VCaP (cell line): Measurements from ENCODE around the gene COX7A1.
"Not testable (repeated sequence)": the region's sequence is repeated elsewhere in the genome, so short reads cannot be mapped to it uniquely, and the experiment has no call there.

Experiments
- H3K27ac ChIP-seq: fragments of 450-650 bp; 2 replicates; pipeline ENCODE4 v1.5.1; 2017
- TF ChIP-seq, protein P1 (sequence below): fragments of 450-650 bp; conservative IDR thresholded peaks from 2 replicates; pipeline ENCODE4 v1.5.1; 2017; ENCODE audit warnings: mild to moderate bottlenecking, moderate library complexity

Gene COX7A1

DNA sequence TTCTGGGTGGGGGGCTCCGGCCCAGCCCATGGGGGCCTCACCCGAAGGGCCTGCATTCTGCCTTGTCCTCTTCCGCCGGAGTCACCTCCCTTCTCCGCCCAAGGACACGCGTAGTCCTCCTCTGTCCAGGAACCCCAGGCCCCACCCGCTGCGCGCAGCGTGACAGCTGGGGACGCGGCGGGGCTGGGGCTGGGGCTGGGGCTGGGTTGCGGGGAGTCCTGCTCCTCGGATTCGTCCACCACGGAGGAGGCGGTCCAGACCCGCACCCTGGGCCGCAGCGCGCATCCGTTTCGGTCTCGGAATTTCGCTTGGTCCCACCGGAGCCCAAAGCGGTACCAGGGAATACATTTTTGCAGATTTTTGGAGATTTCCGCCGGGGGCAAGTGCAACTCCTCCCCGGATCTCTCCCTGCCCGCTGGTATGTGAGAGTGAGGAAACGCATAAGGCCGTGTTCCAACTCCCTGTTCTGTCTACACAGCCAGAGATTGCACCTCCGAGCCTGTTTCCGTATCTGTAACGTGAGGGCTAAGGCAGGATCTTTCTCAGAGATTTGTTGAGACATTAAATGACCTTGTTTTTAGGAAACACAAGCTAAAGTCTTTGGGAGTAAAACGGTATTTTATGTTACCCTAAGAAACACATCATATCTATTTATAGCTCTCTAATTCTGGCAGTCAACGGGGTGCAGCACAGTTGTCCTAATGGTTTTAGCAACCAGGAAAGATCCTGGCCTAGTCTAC lies at the start of gene COX7A1:
COX7A1 (minus strand) TSS at position 96 of the 740 bp plus-strand sequence; CDS start at position 56, 40 bp downstream.
- TF ChIP-seq, protein P1, sequence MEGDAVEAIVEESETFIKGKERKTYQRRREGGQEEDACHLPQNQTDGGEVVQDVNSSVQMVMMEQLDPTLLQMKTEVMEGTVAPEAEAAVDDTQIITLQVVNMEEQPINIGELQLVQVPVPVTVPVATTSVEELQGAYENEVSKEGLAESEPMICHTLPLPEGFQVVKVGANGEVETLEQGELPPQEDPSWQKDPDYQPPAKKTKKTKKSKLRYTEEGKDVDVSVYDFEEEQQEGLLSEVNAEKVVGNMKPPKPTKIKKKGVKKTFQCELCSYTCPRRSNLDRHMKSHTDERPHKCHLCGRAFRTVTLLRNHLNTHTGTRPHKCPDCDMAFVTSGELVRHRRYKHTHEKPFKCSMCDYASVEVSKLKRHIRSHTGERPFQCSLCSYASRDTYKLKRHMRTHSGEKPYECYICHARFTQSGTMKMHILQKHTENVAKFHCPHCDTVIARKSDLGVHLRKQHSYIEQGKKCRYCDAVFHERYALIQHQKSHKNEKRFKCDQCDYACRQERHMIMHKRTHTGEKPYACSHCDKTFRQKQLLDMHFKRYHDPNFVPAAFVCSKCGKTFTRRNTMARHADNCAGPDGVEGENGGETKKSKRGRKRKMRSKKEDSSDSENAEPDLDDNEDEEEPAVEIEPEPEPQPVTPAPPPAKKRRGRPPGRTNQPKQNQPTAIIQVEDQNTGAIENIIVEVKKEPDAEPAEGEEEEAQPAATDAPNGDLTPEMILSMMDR, result no peak
- no peak within 1 kb of the TSS for H3K27ac ChIP-seq

DNA sequence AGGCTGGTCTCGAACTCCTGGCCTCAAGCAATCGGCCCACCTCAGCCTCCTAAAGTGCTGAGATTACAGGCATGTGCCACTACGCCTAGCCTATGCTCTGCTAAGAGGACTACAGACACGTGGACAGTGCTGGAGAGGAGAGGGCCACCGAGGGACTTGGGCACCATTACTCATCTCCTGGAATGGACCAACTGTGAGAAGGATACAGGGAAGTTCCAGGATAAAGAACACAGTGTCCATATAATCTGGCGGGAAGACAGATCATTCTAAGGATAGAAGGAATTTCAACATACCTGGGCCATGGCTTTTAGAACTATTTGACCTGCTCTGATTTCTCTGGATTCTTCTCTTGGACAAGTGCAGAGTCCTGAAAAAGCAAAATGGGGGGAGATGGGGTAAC lies 49.4 kb upstream of the COX7A1 start:
- TF ChIP-seq, protein P1, result no peak
- no peak overlapping the region for H3K27ac ChIP-seq

DNA sequence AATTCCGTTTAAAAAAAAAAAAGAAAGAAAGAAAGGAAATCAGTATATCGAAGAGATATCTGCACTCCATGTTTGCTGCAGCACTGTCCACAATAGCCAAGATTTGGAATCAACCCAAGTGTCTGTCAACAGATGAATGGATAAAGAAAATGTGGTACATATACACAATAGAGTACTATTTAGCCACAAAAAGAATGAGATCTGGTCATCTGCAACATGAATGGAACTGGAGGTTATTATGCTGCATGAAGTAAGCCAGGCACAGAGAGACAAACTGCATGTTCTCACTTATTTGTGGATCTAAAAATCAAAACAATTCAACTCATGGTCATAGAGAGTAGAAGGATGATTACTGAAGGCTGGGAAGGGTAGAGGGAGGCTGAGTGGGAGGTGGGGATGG lies 45.9 kb upstream of the COX7A1 start:
- TF ChIP-seq, protein P1, result no peak

DNA sequence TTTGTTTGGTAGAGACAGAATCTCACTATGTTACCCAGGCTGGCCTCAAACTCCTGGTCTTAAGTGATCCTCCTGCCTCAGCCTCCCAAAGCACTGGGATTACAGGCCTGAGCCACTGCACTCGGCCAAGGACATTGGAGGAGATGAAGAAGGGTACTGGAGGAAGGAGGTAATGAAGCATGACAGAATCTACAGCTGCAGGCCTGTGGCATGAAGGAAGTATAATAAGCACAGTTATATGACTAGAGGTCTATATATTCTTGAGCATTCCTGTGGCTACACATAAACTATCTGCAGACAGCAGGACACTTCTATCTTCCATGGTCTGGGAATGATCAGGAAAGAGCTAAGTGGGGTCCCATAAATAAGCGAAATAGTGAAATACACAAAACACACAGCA lies 44.0 kb upstream of the COX7A1 start:
- no peak overlapping the region for H3K27ac ChIP-seq
- TF ChIP-seq, protein P1, result no peak

More for the DNA sequence above, 45.9 kb upstream of the COX7A1 start:
- H3K27ac ChIP-seq, result no peak overlapping the region

DNA sequence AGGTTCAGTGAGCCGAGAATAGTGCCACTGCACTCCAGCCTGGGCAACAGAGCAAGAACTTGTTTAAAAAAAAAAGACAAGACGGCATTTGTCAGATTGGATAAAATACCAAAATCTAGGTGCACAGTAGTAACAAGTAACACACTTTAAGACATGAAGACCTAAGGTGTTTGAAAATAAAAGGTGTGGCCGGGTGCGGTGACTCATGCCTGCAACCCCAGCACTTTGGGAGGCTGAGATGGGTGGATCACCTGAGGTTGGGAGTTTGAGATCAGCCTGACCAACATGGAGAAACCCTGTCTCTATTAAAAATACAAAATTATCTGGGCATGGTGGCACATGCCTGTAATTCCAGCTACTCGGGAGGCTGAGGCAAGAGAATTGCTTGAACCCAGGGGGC lies 34.5 kb upstream of the COX7A1 start:
- not testable (repeated sequence) for H3K27ac ChIP-seq

DNA sequence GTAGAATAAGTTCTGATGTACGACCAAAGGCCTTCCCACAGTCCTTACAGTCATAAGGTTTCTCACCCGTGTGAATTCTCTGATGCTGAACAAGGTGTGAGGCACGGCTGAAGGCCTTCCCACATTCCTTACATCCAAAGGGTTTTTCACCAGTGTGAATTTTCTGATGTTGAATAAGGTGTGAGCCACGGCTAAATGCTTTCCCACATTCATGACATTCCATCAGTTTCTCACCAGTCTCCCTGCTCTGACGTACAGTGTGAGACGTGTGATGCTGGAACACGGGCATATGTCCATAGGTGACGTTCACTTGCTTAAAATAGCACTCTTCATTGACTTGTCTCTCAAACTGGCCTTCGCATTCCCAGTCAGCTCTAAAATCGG lies 31.0 kb upstream of the COX7A1 start:
- TF ChIP-seq, protein P1, result no peak
- no peak overlapping the region for H3K27ac ChIP-seq

DNA sequence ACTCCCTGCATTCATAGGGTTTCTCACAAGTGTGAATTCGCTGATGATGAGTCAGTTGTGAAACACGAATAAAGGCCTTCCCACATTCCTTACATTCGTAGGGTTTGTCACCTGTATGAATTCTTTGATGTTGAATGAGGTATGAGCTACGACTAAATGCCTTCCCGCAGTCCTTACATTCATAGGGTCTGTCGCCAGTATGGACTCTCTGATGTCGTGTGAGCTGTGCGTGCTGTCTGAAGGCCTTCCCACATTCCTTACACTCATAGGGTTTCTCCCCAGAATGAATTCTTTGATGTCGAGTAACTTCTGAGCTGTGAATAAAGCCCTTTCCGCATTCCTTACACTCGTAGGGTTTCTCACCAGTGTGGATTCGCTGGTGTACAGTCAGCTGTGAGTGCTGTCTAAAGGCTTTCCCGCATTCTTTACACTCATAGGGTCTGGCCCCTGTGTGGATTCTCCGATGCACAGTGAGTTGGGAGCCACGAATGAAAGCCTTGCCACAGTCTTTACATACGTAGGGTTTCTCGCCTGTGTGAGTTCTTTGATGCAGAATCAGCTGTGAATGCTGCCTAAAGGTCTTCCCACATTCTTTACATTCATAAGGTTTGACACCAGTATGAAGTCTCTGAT lies 30.5 kb upstream of the COX7A1 start:
- no peak overlapping the region for H3K27ac ChIP-seq
- TF ChIP-seq, protein P1, result no peak

DNA sequence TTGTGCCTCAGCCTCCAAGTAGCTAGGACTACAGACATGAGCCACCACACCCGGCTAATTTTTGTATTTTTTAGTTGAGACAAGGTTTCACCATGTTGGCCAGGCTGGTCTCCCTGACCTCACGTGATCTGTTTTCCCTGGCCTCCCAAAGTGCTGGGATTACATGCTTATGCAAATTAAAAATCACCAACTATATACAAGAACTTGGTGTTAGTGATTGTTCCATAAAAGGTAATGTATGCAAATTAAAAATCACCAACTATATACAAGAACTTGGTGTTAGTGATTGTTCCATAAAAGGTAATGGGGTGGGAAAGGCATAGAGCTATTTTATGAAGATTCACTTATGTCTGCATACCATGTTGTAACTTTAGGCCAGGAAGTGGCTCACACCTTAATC lies 26.8 kb upstream of the COX7A1 start:
- H3K27ac ChIP-seq, result not testable (repeated sequence)

DNA sequence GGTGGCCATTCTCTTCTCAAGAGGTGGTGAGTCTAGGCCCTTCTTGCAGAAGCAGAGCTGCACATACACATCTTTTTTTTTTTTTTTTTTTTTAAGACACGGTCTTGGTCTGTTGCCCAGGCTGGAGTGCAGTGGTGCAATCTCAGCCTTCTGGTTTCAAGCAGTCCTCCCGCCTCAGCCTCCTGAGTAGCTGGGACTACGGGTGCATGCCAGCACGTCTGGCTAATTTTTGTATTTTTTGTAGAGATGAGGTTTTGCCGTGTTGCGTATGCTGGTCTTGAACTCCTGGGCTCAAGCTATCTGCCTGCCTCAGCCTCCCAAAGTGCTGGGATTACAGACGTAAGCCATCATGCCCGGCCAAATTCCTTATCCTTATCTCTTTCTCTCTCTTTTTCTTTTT lies 21.6 kb upstream of the COX7A1 start:
- peak overlapping the region; percentile 29; the same call in 1 of the 2 replicates for H3K27ac ChIP-seq
